Effector memory CD4-positive, alpha-beta T cell (primary cell): Measurements from ENCODE around the gene TMIGD1.

Source experiments
- DNase-seq, 3 donors: peaks; one replicate each; pipeline ENCODE4 v3.0.0-alpha.2; 2020
- H3K27ac ChIP-seq: 2 replicates; pipeline ENCODE4 v1.7.0; 2013; ENCODE audit warnings: mild to moderate bottlenecking, low read length, moderate library complexity; ENCODE audit not compliant: insufficient read depth, poor library complexity, severe bottlenecking
- H3K27me3 ChIP-seq: replicated peaks from 2 replicates; pipeline ENCODE4 v1.7.0; 2013; ENCODE audit warnings: mild to moderate bottlenecking, low read length; ENCODE audit not compliant: insufficient read depth, control insufficient read depth, poor library complexity, severe bottlenecking
- H3K36me3 ChIP-seq: 2 replicates; pipeline ENCODE4 v1.7.0; 2013; ENCODE audit warnings: mild to moderate bottlenecking, low read length, moderate library complexity; ENCODE audit not compliant: control insufficient read depth, insufficient read depth
- H3K4me1 ChIP-seq: 2 replicates; pipeline ENCODE4 v1.7.0; 2013; ENCODE audit warnings: low read length, mild to moderate bottlenecking; ENCODE audit not compliant: control insufficient read depth, insufficient read depth, poor library complexity, severe bottlenecking
- H3K4me3 ChIP-seq: 2 replicates; pipeline ENCODE4 v1.7.0; 2013; ENCODE audit warnings: low read length, low read depth, mild to moderate bottlenecking; ENCODE audit not compliant: insufficient read depth, poor library complexity, severe bottlenecking
- H3K9me3 ChIP-seq: 2 replicates; pipeline ENCODE4 v1.7.0; 2013; ENCODE audit warnings: mild to moderate bottlenecking, low read length, moderate library complexity; ENCODE audit not compliant: control insufficient read depth

The TMIGD1 gene

DNA sequence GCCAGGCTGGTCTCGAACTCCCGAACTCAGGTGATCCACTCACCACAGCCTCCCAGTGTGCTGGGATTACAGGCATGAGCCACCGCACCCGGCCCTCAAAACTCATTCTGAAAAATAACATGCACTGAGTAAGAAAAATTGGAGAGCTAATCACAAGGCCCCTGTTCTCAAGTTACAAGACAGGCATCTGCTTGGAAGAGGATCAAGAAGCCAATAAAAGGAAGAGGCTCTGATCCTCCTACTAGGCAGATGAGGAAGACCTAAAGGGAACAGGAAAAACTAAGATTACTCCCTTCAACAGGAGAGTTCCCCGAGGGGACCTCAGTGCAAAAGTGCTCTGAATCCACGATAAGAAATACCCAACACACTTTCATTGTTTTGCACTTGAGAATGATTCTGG is 60.5 kb downstream of the TMIGD1 start:
- no peaks in the 10 kb centered on the region for H3K27me3 ChIP-seq
- no peak for DNase-seq
- no peaks in the 10 kb centered on the region for H3K4me1 ChIP-seq
- no peak overlapping the region for H3K4me3 ChIP-seq
- no peaks in the 10 kb centered on the region for H3K9me3 ChIP-seq
- peaks cover 53% of the 10 kb centered on the region for H3K36me3 ChIP-seq
- no peak overlapping the region for H3K27ac ChIP-seq

DNA sequence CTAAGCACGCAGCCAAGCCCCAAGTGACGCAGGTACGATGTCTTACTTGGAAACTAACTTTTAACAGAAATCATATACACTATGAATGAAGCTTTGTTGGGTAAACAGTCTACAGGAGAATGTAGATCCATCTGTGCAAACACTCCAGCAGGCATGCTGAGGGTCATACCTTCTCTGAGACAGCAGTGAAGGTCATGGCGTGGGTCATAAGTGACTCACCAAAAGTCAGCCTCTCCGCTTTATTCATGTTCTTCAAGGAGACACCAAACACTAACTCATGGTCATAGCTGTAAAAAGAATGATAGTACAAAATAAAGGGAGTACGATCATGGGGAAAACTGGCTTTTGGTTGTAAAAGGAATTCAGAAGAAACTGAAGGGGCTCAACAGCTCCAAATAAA is 62.8 kb downstream of the TMIGD1 start:
- Histone ChIP-seq H3K4me1 (no peaks in the 10 kb centered on the region), H3K9me3 (no peaks in the 10 kb centered on the region), H3K27ac (no peak overlapping the region), H3K27me3 (no peaks in the 10 kb centered on the region), H3K36me3 (peaks cover 57% of the 10 kb centered on the region), H3K4me3 (no peak overlapping the region)
- DNase-seq: no peak

GRCh38 chr17:30267625-30268024 is 66.2 kb downstream of the TMIGD1 start:
- Histone ChIP-seq H3K4me3 (no peak overlapping the region), H3K36me3 (peaks cover 48% of the 10 kb centered on the region), H3K27ac (no peak overlapping the region), H3K4me1 (no peaks in the 10 kb centered on the region), H3K27me3 (no peaks in the 10 kb centered on the region), H3K9me3 (no peaks in the 10 kb centered on the region)
- no peak for DNase-seq
